Left lung (tissue), 14 donors: Measurements from ENCODE around the gene HTR2C. TPM values are rescaled to one million over a fixed set of nuclear protein-coding genes. Genes with fewer than 3 reads are reported as not detected.

Experiments
- ATAC-seq: fragments of 200-7000 bp; cut with Tn5 transposase; one replicate; pipeline ENCODE4 v1.9.1; 2020; ENCODE audit warnings: moderate library complexity
- DNase-seq, 4 donors: peaks; one replicate each; pipeline ENCODE4 v3.0.0-alpha.2; 2013 to 2020
- H3K27ac ChIP-seq, 2 donors: fragments of 200-600 bp; sonication (generic) in 1 of 2; one replicate each; pipeline versions ENCODE4 v1.5.0 to v1.8.0; 2020 to 2021
- H3K27me3 ChIP-seq, 2 donors: fragments of 200-600 bp; sonication (generic) in 1 of 2; one replicate each; pipeline versions ENCODE4 v1.5.0 to v1.8.0; 2020 to 2021
- H3K36me3 ChIP-seq, 2 donors: fragments of 200-600 bp; sonication (generic) in 1 of 2; one replicate each; pipeline versions ENCODE4 v1.5.0 to v1.8.0; 2020 to 2021
- H3K4me1 ChIP-seq, 2 donors: fragments of 200-600 bp; one replicate each; pipeline ENCODE4 v1.8.0; 2021
- H3K4me3 ChIP-seq, 2 donors: fragments of 200-600 bp; sonication (generic) in 1 of 2; one replicate each; pipeline versions ENCODE4 v1.5.0 to v1.8.0; 2020 to 2021; ENCODE audit warnings: mild to moderate bottlenecking in 1 of 2
- H3K9me3 ChIP-seq, 2 donors: fragments of 200-600 bp; sonication (generic) in 1 of 2; one replicate each; pipeline versions ENCODE4 v1.5.0 to v1.8.0; 2020 to 2021
- intact Hi-C, 2 donors: fragments of 100-400 bp; cut with DNase I; formaldehyde crosslinking; loops; one replicate each; pipeline versions ENCODE4 v1.11.2 to v1.14.2; 2022
- long read RNA-seq, 12 donors: library from polyadenylated mRNA in 2 of 12; unstranded in 2 of 12; transcript quantifications; one replicate each; pipeline ENCODE4 v2.0.0 and lab custom pipeline, GENCODE V29; 2019 to 2026
- polyA plus RNA-seq, 6 donors: library from polyadenylated mRNA; unstranded; fragments of 120-200 nt; gene quantifications; one replicate each; pipeline ENCODE4 v1.2.1, GENCODE V29; 2013; ENCODE audit not compliant: insufficient read length in 6 of 6
- total RNA-seq, 2 donors: library from RNA; stranded (reverse); fragmentation: NEBNext Ultra II Directional; extraction: Animal tissue kit (Norgen Biotek cat#: 25700); gene quantifications; one replicate each; pipeline ENCODE4 v1.2.1, GENCODE V29; 2021
- TF ChIP-seq, protein P1 (sequence below), 2 donors: fragments of 200-600 bp; sonication (generic) in 1 of 2; IDR thresholded peaks; one replicate each; pipeline versions ENCODE4 v1.5.0 to v1.8.0; 2021; ENCODE audit warnings: antibody characterized with exemption in 2 of 2
- donor health status: DM: no; HTN: yes; CAD: no.
- donor health status: DM: no; HTN: no; CAD: no.

HTR2C gene
- total RNA-seq (not detected), polyA plus RNA-seq (under 1 TPM; 0.09 to 0.32 (median 0.20) TPM)
- long read RNA-seq, donor 1: 0 reads
- long read RNA-seq, donor 2: 0 reads
- long read RNA-seq, donor 3: 0 reads
- long read RNA-seq, donor 4: 0 reads
- long read RNA-seq, donor 5: 0 reads
- long read RNA-seq, donor 6: 0 reads
- long read RNA-seq, donor 7: 0 reads
- long read RNA-seq, donor 8: 0 reads
- long read RNA-seq, donor 9: 0 reads
- long read RNA-seq, donor 10: 0 reads
- long read RNA-seq, donor 11, full-length matches to known transcripts: 1 of 1 reads
- long read RNA-seq, donor 11, partial matches to known transcripts: 0 of 1 reads
- long read RNA-seq, donor 11, other reads (novel, unspliced or antisense): 0 of 1 reads
- long read RNA-seq, donor 12: 0 reads

DNA sequence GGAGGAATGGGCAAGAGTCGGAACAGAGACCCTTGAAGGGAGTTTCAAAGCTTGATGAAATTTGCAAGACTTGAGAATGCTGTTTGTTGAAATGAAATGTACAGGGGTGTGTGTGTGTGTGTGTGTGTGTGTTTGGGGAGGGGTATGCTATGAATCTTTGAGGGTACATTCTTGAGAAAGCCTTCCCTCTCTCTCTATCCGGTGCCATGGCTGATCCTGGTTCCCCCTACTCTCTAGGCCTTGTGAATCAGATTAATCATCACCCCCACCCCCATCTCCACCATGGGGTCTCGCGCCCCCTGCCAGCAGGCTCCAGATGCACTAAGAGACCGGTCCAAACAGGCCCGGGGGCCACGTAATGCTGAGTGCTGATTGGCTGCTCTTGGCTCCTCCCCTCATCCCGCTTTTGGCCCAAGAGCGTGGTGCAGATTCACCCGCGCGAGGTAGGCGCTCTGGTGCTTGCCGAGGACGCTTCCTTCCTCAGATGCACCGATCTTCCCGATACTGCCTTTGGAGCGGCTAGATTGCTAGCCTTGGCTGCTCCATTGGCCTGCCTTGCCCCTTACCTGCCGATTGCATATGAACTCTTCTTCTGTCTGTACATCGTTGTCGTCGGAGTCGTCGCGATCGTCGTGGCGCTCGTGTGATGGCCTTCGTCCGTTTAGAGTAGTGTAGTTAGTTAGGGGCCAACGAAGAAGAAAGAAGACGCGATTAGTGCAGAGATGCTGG is at the start of gene HTR2C:
TSS of gene HTR2C (plus strand) at position 441 of the 729 bp plus-strand sequence. CDS start 142,851 bp downstream, outside the sequence.
- intact Hi-C loops: no loop called here
- Histone ChIP-seq H3K4me3 (no peak within 1 kb of the TSS), H3K27ac (no peak within 1 kb of the TSS), H3K36me3 (no peaks in the 10 kb centered on the region), H3K4me1 (no peaks in the 10 kb centered on the region), H3K9me3 (no peaks in the 10 kb centered on the region), H3K27me3 (peaks cover 77 to 89% of the 10 kb centered on the region in 2 donors)
- ATAC-seq (no peak), DNase-seq (no peak)
- TF ChIP-seq, protein P1, sequence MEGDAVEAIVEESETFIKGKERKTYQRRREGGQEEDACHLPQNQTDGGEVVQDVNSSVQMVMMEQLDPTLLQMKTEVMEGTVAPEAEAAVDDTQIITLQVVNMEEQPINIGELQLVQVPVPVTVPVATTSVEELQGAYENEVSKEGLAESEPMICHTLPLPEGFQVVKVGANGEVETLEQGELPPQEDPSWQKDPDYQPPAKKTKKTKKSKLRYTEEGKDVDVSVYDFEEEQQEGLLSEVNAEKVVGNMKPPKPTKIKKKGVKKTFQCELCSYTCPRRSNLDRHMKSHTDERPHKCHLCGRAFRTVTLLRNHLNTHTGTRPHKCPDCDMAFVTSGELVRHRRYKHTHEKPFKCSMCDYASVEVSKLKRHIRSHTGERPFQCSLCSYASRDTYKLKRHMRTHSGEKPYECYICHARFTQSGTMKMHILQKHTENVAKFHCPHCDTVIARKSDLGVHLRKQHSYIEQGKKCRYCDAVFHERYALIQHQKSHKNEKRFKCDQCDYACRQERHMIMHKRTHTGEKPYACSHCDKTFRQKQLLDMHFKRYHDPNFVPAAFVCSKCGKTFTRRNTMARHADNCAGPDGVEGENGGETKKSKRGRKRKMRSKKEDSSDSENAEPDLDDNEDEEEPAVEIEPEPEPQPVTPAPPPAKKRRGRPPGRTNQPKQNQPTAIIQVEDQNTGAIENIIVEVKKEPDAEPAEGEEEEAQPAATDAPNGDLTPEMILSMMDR (IDR thresholded peaks at IDR 0.05): no peak

DNA sequence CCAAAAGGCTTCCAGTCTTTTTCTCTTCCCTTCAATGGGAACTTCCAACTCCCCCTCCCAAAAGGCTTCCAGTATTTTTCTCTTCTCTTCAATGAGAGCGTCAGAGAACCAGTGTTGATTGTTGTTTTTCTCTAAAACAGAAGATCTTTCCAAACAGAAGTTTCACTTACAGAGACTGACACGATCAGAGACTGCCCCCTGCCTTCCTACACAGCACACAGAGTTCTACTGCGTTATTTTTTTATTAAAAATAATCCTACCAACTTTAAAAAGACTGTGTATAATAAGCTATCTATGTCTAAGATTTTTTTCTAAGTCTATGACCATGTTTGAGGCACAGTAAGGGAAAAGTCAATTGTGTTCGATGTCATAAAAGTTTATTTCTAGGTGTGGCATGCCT is 3.5 kb upstream of the HTR2C start:
- DNase-seq (peak in 1 of 4 donors; percentile 40), ATAC-seq (no peak)
- TF ChIP-seq, protein P1 (IDR thresholded peaks at IDR 0.05): no peak
- H3K4me3 ChIP-seq: no peak overlapping the region
- no peak overlapping the region for H3K27ac ChIP-seq
- no peaks in the 10 kb centered on the region for H3K36me3 ChIP-seq
- H3K9me3 ChIP-seq: no peaks in the 10 kb centered on the region
- no peaks in the 10 kb centered on the region for H3K4me1 ChIP-seq
- intact Hi-C loops: no loop called here
- H3K27me3 ChIP-seq: peaks cover 62 to 78% of the 10 kb centered on the region in 2 donors

DNA sequence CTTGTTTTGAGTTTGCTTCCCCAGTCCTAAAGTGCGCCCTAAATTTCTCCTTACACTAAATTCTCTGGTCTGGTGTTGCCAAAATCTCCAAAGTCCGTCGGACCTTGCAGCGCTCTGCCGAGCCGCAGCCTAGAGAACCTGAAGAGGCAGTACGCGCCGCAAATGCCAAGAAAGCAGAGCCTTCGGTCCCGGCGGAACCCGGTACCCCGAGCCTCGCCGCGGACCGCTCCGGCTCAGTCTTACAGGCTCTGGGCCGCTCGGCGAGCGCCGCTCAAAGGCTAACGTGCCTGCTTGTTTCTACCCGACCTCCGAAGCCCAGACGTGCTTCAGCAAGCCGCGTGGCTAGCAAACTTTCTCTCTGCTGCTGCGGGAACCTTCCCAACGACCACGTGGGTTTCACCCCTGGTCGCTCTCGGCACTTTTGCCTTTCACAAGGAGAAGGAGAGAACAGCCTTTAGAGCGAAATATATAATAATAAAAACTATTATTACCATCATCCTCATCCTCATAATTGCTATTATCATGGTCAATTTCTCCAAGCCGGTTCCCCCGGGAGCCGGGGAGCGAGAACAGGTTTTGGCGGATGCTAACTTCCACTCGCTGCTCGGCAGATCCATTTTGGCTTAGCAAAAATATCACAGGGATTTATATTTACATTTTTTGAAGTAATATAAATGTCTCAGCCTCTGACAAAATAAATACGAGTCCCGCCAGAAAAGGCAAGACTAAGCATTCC is 2.2 kb upstream of the HTR2C start:
- H3K27me3 ChIP-seq: peaks cover 76 to 92% of the 10 kb centered on the region in 2 donors
- ATAC-seq (no peak), DNase-seq (no peak)
- TF ChIP-seq, protein P1 (IDR thresholded peaks at IDR 0.05): no peak
- H3K4me3 ChIP-seq: no peak overlapping the region
- no peaks in the 10 kb centered on the region for H3K4me1 ChIP-seq
- H3K9me3 ChIP-seq: no peaks in the 10 kb centered on the region
- intact Hi-C loops: no loop called here
- no peaks in the 10 kb centered on the region for H3K36me3 ChIP-seq
- H3K27ac ChIP-seq: no peak overlapping the region

DNA sequence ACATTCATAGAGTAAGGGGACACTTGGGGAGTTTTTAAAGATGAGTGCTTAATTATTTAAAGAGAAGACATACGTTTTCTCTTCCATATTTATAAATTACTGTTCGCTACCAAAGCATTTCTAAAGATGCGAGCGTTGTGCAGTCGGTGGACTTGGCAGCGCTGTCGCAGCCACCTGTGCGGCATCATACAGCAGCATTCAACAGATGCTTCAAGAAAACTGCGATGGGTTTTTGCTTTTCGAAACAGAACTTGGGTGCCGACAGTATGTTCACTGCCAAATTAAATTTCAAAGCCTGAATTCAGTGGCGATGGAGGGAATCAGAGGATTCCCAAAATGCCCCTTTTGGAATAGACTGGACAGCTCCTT is 1.6 kb upstream of the HTR2C start:
- Histone ChIP-seq H3K9me3 (no peaks in the 10 kb centered on the region), H3K27me3 (peaks cover 77 to 97% of the 10 kb centered on the region in 2 donors), H3K27ac (no peak overlapping the region), H3K4me3 (no peak overlapping the region), H3K4me1 (no peaks in the 10 kb centered on the region), H3K36me3 (no peaks in the 10 kb centered on the region)
- DNase-seq: no peak
- intact Hi-C loops: no loop called here
- TF ChIP-seq, protein P1 (IDR thresholded peaks at IDR 0.05): no peak
- no peak for ATAC-seq
